ENCODE data around the gene AP2B1. TPM values are rescaled to one million over a fixed set of nuclear protein-coding genes. Genes with fewer than 3 reads are reported as not detected.
"Not testable (repeated sequence)": the region's sequence is repeated elsewhere in the genome, so short reads cannot be mapped to it uniquely, and the experiment has no call there.

AP2B1 gene
- total RNA-seq, 6 experiments from 2014 or later, result 33.8 to 62.7 (median 40.8) TPM

DNA sequence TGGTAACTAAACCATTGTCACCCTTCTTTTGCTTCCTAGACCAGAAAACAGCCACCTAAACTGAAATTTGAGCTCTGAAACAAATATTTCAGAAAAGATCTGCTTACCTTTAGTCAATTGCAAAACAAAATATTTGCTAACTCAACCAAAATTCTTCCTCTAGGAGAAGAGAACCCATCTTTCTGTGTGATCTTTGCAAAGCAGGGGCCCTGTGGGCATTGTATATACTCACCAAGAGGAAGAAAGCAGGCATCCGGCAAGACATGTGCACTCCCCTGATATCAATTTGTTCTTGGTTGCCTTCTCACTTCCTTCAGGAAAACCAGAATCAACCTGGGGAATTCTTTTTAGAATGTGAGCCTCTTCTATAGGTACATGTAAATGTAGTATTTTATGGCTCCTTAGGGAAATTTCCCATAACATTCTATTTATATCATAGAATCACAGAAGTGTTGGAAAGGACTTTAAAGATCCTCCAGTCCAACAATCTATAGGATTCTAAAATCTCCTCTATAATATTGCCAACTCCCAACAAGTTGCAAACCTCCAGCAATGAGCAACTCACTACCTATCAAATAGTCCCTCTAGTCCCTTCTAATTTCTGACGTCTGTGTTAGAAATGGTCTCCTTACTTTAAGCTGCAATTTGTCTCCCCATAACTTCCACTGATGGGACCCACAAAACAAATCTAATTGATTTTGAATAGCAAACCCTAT lies 27.5 kb upstream of the AP2B1 start:
- H3K9me3 ChIP-seq, result no peaks in the 10 kb centered on the region
- no peak for DNase-seq
- no peak for ATAC-seq
- H3K4me1 ChIP-seq, result no peaks in the 10 kb centered on the region
- no peaks in the 10 kb centered on the region for H3K36me3 ChIP-seq
- no peak overlapping the region for H3K4me3 ChIP-seq
- WGBS (ENCODE audit: insufficient coverage, low coverage, low lambda C conversion rate, missing lambda C conversion rate), result 29% methylated on average over 2 of the region's 2 CpGs
- intact Hi-C loops (cut with DNase I), result no loop called here
- H3K27ac ChIP-seq, result no peak overlapping the region
- H3K27me3 ChIP-seq, result no peaks in the 10 kb centered on the region
- TF ChIP-seq POLR2A (IDR thresholded peaks at IDR 0.05), result no peak
- TF ChIP-seq, protein P1, sequence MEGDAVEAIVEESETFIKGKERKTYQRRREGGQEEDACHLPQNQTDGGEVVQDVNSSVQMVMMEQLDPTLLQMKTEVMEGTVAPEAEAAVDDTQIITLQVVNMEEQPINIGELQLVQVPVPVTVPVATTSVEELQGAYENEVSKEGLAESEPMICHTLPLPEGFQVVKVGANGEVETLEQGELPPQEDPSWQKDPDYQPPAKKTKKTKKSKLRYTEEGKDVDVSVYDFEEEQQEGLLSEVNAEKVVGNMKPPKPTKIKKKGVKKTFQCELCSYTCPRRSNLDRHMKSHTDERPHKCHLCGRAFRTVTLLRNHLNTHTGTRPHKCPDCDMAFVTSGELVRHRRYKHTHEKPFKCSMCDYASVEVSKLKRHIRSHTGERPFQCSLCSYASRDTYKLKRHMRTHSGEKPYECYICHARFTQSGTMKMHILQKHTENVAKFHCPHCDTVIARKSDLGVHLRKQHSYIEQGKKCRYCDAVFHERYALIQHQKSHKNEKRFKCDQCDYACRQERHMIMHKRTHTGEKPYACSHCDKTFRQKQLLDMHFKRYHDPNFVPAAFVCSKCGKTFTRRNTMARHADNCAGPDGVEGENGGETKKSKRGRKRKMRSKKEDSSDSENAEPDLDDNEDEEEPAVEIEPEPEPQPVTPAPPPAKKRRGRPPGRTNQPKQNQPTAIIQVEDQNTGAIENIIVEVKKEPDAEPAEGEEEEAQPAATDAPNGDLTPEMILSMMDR (IDR thresholded peaks at IDR 0.05), result no peak

- WGBS (ENCODE audit: insufficient coverage, low coverage, low lambda C conversion rate, missing lambda C conversion rate), result 45% methylated on average over 3 of the region's 3 CpGs
- peak in 3 of 4 donors; percentile 50 to 62 (median 59) for ATAC-seq
- Histone ChIP-seq H3K4me3 (no peak within 1 kb of the TSS), H3K9me3 (no peaks in the 10 kb centered on the region), H3K36me3 (no peaks in the 10 kb centered on the region), H3K4me1 (no peaks in the 10 kb centered on the region), H3K27me3 (no peaks in the 10 kb centered on the region), H3K27ac (no peak within 1 kb of the TSS)
- no peak for TF ChIP-seq POLR2A (IDR thresholded peaks at IDR 0.05)
- TF ChIP-seq, protein P1 (IDR thresholded peaks at IDR 0.05), result no peak
- DNase-seq, result no peak
- intact Hi-C loops (cut with DNase I), result no loop called here
These were observed 26.4 kb upstream of the AP2B1 start, which contains the start of gene SLFN14 for GRCh38 chr17:35560703-35561102. SLFN14 (minus strand) TSS chr17:35560819; CDS start chr17:35558062, 2,757 bp downstream.

DNA sequence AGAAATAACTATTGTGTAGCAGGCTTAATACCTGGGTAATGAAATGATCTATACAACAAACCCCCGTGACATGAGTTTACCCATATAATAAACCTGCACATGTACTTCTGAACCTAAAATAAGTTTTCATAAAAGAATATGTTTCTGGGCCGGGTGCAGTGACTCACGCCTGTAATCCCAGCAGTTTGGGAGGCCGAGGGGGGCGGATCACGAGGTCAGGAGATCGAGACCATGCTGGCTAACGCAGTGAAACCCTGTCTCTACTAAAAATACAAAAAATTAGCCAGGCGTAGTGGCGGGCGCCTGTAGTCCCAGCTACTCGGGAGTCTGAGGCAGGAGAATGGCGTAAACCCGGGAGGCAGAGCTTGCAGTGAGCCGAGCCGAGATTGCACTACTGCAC lies 23.9 kb upstream of the AP2B1 start:
- H3K27ac ChIP-seq; H3K9me3 ChIP-seq; intact Hi-C loops (cut with DNase I); DNase-seq; ATAC-seq; H3K27me3 ChIP-seq; H3K4me1 ChIP-seq; H3K4me3 ChIP-seq; H3K36me3 ChIP-seq: not testable (repeated sequence)
- WGBS (ENCODE audit: insufficient coverage, low coverage, low lambda C conversion rate, missing lambda C conversion rate), result 81% methylated on average over 14 of the region's 16 CpGs

DNA sequence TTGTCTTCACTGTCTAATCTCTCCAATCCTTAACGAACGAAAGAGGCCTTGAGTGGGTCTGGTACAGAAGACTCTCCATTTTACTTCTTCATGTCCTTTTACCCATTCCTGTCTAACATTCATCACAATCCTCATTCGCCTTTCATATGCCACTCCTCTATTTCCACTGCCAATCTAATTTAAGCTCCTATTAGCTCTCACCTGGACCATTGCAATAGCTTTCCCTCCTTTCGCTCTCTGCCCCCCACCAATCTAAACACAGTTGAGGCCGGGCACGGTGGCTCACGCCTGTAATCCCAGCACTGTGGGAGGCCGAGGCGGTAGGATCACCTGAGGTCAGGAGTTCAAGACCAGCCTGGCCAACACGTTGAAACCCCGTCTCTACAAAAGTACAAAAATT lies 20.2 kb upstream of the AP2B1 start:
- WGBS (ENCODE audit: insufficient coverage, low coverage, low lambda C conversion rate, missing lambda C conversion rate), result 64% methylated on average over 9 of the region's 11 CpGs
- Histone ChIP-seq H3K9me3 (no peaks in the 10 kb centered on the region), H3K36me3 (no peaks in the 10 kb centered on the region)

GRCh38 chr17:35568561-35568960 lies 18.6 kb upstream of the AP2B1 start:
- ATAC-seq (peak in 3 of 4 donors; percentile 8 to 30 (median 18)), DNase-seq (no peak)
- Histone ChIP-seq H3K4me1 (peaks cover 0 to 16% (median 6%) of the 10 kb centered on the region in 4 donors), H3K36me3 (no peaks in the 10 kb centered on the region), H3K27ac (peak overlapping the region in 1 of 3 donors; percentile 46), H3K27me3 (no peaks in the 10 kb centered on the region), H3K4me3 (peak overlapping the region; percentile 48 to 84 (median 69)), H3K9me3 (no peaks in the 10 kb centered on the region)
- intact Hi-C loops (cut with DNase I), result no loop called here
- 19% methylated on average over 12 of the region's 15 CpGs for WGBS (ENCODE audit: insufficient coverage, low coverage, low lambda C conversion rate, missing lambda C conversion rate)
- no peak for TF ChIP-seq POLR2A (IDR thresholded peaks at IDR 0.05)
- TF ChIP-seq, protein P1 (IDR thresholded peaks at IDR 0.05), result no peak

More for the DNA sequence above, 20.2 kb upstream of the AP2B1 start:
- DNase-seq (no peak), ATAC-seq (no peak)
- peak overlapping the region in 2 of 3 donors; percentile 69 to 84 for H3K4me3 ChIP-seq
- TF ChIP-seq POLR2A (IDR thresholded peaks at IDR 0.05), result no peak
- TF ChIP-seq, protein P1 (IDR thresholded peaks at IDR 0.05), result no peak
- H3K27ac ChIP-seq, result no peak overlapping the region
- no peaks in the 10 kb centered on the region for H3K27me3 ChIP-seq
- peaks cover 0 to 16% (median 6%) of the 10 kb centered on the region in 4 donors for H3K4me1 ChIP-seq
- intact Hi-C loops (cut with DNase I), result no loop called here

All from right lobe of liver (tissue), 6 donors.